Heart right ventricle (tissue), 16 donors: Measurements from ENCODE around the gene CEBPA. TPM values are rescaled to one million over a fixed set of nuclear protein-coding genes. Genes with fewer than 3 reads are reported as not detected.

ENCODE experiments used
- ATAC-seq, 8 donors: fragments of 200-7000 bp; cut with Tn5 transposase; one replicate each; pipeline ENCODE4 v1.9.1; 2020; ENCODE audit warnings: mild to moderate bottlenecking in 8 of 8, moderate library complexity in 8 of 8, moderate number of reproducible peaks in 1 of 8
- DNase-seq, 2 donors: peaks; one replicate each; pipeline ENCODE4 v3.0.0-alpha.2; 2020
- H3K27ac ChIP-seq, 10 donors: fragments of 200-600 bp; sonication (generic) in 2 of 10; one replicate each; pipeline versions ENCODE4 v1.5.0 to v1.8.0; 2020 to 2022; ENCODE audit warnings: mild to moderate bottlenecking in 3 of 10
- H3K27me3 ChIP-seq, 7 donors: fragments of 200-600 bp; one replicate each; pipeline ENCODE4 v1.8.0; 2021 to 2022; ENCODE audit warnings: mild to moderate bottlenecking in 2 of 7
- H3K36me3 ChIP-seq, 9 donors: fragments of 200-600 bp; sonication (generic) in 1 of 9; one replicate each; pipeline versions ENCODE4 v1.5.0 to v1.8.0; 2020 to 2022; ENCODE audit warnings: mild to moderate bottlenecking in 2 of 9
- H3K4me1 ChIP-seq, 9 donors: fragments of 200-600 bp; sonication (generic) in 1 of 9; one replicate each; pipeline versions ENCODE4 v1.5.0 to v1.8.0; 2020 to 2022; ENCODE audit warnings: mild to moderate bottlenecking in 4 of 9
- H3K4me3 ChIP-seq, 10 donors: fragments of 200-600 bp; sonication (generic) in 2 of 10; one replicate each; pipeline versions ENCODE4 v1.5.0 to v1.8.0; 2020 to 2022; ENCODE audit warnings: mild to moderate bottlenecking in 7 of 10, moderate library complexity in 2 of 10
- H3K9me3 ChIP-seq, 11 donors: fragments of 200-600 bp in 10 of 11; sonication (generic) in 2 of 11; one replicate each; pipeline versions ENCODE4 v1.5.0 to v1.8.0; 2013 to 2022; ENCODE audit warnings: mild to moderate bottlenecking in 2 of 11, control low read depth in 1 of 11, moderate library complexity in 1 of 11
- CTCF ChIP-seq, 9 donors: fragments of 200-600 bp; sonication (generic) in 2 of 9; IDR thresholded peaks; one replicate each; pipeline versions ENCODE4 v1.5.0 to v1.8.0; 2021 to 2022; ENCODE audit warnings: antibody characterized with exemption in 9 of 9, mild to moderate bottlenecking in 5 of 9, moderate library complexity in 1 of 9
- WGBS, 2 donors: extraction: QIAGEN DNeasy Blood & Tissue Kit; methylation state at CpG; one replicate each; pipeline ENCODE4 v1.1.7; 2013; ENCODE audit warnings: inconsistent platforms in 1 of 2; 5-methylcytosine and 5-hydroxymethylcytosine counted together
- intact Hi-C, 10 donors: fragments of 100-400 bp; cut with DNase I; formaldehyde crosslinking; loops; one replicate each; pipeline versions ENCODE4 v1.11.1 to v1.14.2; 2022
- polyA plus RNA-seq, 2 donors: library from polyadenylated mRNA; stranded (reverse); fragments of 200-250 nt; gene quantifications; one replicate each; pipeline ENCODE4 v1.2.3, GENCODE V29; 2013
- total RNA-seq, 10 donors: library from RNA; stranded (reverse); fragmentation: NEBNext Ultra II Directional in 3 of 10; extraction: Animal tissue kit (Norgen Biotek cat#: 25700) in 3 of 10; gene quantifications; one replicate each; pipeline versions ENCODE4 v1.2.1 to v1.2.4, GENCODE V29; 2021 to 2023
- donor health status: Arrhythmogenic right ventricular cardiomyopathy.
- donor health status: ischemic (EF 13 %, LVEDD 7.1; RV severe dilation, severe dysfunction).
- donor health status: healthy with polysubstance abuse.
- donor health status: DM: no; HTN: yes; CAD: no.
- donor health status: DM: no; HTN: no; CAD: no.
- donor health status: ischemic (EF 25% LVEDD 6.9; RV normal size, moderate dysfunction).
- donor health status: ischemic (EF 25% LVEDD 5.7; RV mildly dilated, moderate dysfunction).
- donor health status: healthy.
- donor health status: DM: yes; HTN: yes; CAD: no.
- donor health status: Ischemic cardiomyopathy.
- donor health status: ischemic (EF 35%, LVEDD 5.7; RV mildly dilated, moderate dysfunction).
- donor health status: nonischemic (EF 11% LVEDD 7.7; RV severe dilation, severe dysfunction).
- donor health status: DM: yes; HTN: yes; CAD: no.
- donor health status: PGD.
- donor health status: ischemic (EF 29% LVEDD 5.4; RV normal size, mild dysfunction).
- donor health status: nonischemic (EF 23%, LVEDD 6.1; RV moderate dilation, normal function).

The CEBPA gene
- total and polyA plus RNA-seq, 12 donors: 0.71 to 7.7 (median 3.5) TPM

GRCh38 chr19:33348301-33349010 lies 46.1 kb upstream of the CEBPA start:
- no peak for DNase-seq
- Histone ChIP-seq H3K9me3 (no peaks in the 10 kb centered on the region), H3K27ac (no peak overlapping the region), H3K27me3 (peaks cover 0 to 47% (median 23%) of the 10 kb centered on the region in 7 donors), H3K36me3 (no peaks in the 10 kb centered on the region), H3K4me3 (no peak overlapping the region), H3K4me1 (peaks cover 0 to 11% (median 3%) of the 10 kb centered on the region in 9 donors)
- 65 to 66% methylated on average over 12 of the region's 12 CpGs for WGBS, 2 donors
- intact Hi-C loops: no loop called here
- no peak for TF ChIP-seq CTCF (IDR thresholded peaks at IDR 0.05)
- no peak for ATAC-seq

- H3K4me3 ChIP-seq: no peak overlapping the region
- H3K9me3 ChIP-seq: no peaks in the 10 kb centered on the region
- intact Hi-C loops: no loop called here
- peaks cover 0 to 11% (median 3%) of the 10 kb centered on the region in 9 donors for H3K4me1 ChIP-seq
- no peak for DNase-seq
- TF ChIP-seq CTCF (IDR thresholded peaks at IDR 0.05): no peak
- no peak for ATAC-seq
- H3K27ac ChIP-seq: no peak overlapping the region
- WGBS, 2 donors: 81 to 82% methylated on average over 10 of the region's 10 CpGs
- H3K36me3 ChIP-seq: no peaks in the 10 kb centered on the region
- peaks cover 0 to 58% (median 23%) of the 10 kb centered on the region in 7 donors for H3K27me3 ChIP-seq
Measured at GRCh38 chr19:33347300-33347699, 45.0 kb upstream of the CEBPA start.

- no peak for TF ChIP-seq CTCF (IDR thresholded peaks at IDR 0.05)
- intact Hi-C loops: no loop called here
Measured at GRCh38 chr19:33346665-33347064, 44.3 kb upstream of the CEBPA start.

GRCh38 chr19:33345163-33345562 lies 42.8 kb upstream of the CEBPA start:
- ATAC-seq (no peak), DNase-seq (no peak)
- intact Hi-C loops: no loop called here
- Histone ChIP-seq H3K9me3 (no peaks in the 10 kb centered on the region), H3K27ac (no peak overlapping the region), H3K4me3 (no peak overlapping the region), H3K27me3 (peaks cover 0 to 63% (median 23%) of the 10 kb centered on the region in 7 donors), H3K36me3 (no peaks in the 10 kb centered on the region), H3K4me1 (peaks cover 0 to 11% (median 3%) of the 10 kb centered on the region in 9 donors)
- 92 to 94% methylated on average over 6 of the region's 6 CpGs for WGBS, 2 donors
- no peak for TF ChIP-seq CTCF (IDR thresholded peaks at IDR 0.05)

More at GRCh38 chr19:33346665-33347064, 44.3 kb upstream of the CEBPA start:
- Histone ChIP-seq H3K9me3 (no peaks in the 10 kb centered on the region), H3K27me3 (peaks cover 0 to 61% (median 23%) of the 10 kb centered on the region in 7 donors), H3K36me3 (no peaks in the 10 kb centered on the region), H3K4me3 (no peak overlapping the region), H3K4me1 (peaks cover 0 to 11% (median 3%) of the 10 kb centered on the region in 9 donors), H3K27ac (no peak overlapping the region)
- ATAC-seq (no peak), DNase-seq (no peak)
